Mucosa of gallbladder (tissue), 1 donor: ENCODE results near the gene MBOAT7. TPM values are rescaled to one million over a fixed set of nuclear protein-coding genes. Genes with fewer than 3 reads are reported as not detected.
A peak's percentile ranks its signal among the peaks of the same experiment; 100 is the strongest.

Experiments used
- DNase-seq: peaks from one replicate; pipeline ENCODE4 v3.0.0-alpha.2; 2020; ENCODE audit warnings: low spot score
- total RNA-seq: library from RNA; stranded (reverse); gene quantifications from one replicate; pipeline ENCODE4 v1.2.1, GENCODE V29; 2021
- donor health status: DM: no; HTN: no; CAD: no.

Gene MBOAT7
- total RNA-seq, 1 donor from 2014 or later = 263 TPM

DNA sequence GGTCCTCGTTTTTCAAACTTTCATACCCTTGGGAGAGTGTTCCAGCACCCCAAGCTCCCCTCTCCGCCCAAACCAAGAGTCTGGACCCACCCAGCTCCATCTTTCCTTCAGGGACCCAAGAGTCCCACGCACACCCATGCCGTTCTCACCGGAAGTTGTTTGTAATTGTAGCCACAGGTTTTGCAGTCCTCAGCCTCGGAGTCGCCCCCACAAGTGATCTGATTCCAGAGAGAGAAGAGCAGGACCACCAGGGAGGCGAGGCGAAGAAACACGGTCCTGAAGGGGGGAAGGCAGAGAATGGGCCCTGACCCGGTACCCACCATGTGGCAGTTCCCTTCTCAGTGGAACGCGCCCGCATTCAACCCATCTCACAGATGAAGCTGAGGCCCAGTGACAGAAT is 26.5 kb downstream of the MBOAT7 start:
- DNase-seq = no peak

DNA sequence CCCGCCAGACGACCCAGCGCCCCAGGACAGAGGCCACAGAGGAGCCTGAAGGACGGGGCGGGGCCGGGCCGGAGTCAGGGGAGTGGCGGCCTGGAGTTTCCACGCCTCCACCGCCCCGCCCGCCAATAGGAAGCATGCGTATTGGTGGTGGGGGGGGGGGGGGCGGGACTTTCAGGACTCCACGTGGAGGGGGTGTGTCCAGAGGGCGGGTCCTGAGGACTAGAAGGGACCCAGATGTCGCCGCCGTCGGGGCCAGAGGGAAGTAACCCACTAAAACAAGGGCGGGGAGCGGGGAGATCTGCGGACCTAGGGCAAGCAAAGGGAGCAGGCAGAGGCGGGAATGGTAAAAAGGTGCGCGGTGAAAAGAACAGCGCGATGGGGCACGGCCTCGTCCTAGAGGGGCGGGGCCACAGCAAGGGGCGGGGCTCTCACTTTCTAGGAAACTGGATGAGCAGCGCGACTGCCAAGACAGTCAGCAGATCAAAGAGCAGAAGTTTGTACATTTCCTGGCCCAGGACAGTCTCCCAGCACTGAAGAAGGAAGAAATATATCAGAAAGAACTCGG is 27.1 kb downstream of the MBOAT7 start:
- DNase-seq = peak; percentile 90

DNA sequence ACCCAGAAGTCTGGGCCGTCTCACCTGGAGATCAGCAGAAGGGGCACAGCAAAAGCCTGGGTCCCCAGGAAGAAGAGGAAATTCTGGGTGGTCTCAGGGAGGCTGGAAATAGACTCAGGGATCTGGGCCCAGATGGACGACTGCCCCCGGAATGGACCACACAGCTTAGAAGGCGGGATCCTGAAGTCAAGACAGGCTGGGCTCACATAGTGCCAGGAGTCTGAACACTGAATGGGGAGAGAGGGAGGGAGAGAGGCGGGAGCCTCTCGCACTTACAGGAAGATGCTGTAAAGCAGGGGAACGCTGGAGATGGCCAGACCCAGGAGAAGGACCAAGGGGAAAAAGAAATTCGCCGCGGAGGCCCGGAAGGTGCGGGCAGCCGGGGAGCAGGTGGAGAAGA is 28.5 kb downstream of the MBOAT7 start:
- no peak for DNase-seq

DNA sequence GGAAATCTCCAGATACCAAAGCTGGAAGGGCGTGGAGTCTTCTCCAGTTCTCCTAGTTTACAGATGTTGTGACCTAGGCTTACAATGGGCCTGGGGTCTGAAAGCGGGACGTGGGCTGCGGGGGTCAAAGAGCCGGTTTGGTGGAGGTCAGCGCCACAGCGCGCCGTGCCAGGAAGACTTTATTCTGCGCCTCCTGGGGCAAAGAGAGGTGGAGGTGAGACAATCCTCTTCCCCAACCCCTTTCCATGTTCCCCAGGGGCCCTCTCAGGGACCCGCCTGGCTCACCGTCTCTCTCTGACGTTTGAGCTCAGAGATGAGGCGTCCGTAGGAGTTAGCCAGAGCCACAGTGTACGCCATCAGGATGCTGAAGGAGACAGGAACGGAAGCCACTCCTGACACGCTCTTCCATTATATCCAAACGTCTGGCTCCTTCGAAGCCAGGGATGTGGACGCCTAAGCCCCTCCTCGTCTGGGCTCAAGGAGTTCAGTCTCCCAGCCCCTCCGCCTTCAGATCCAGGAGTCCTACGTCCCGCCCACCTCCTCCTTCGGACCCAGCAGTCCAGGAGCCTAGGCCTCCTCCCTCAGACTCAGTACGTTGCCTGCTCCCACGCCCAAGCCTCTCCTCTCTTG is 29.1 kb downstream of the MBOAT7 start:
- DNase-seq = no peak

DNA sequence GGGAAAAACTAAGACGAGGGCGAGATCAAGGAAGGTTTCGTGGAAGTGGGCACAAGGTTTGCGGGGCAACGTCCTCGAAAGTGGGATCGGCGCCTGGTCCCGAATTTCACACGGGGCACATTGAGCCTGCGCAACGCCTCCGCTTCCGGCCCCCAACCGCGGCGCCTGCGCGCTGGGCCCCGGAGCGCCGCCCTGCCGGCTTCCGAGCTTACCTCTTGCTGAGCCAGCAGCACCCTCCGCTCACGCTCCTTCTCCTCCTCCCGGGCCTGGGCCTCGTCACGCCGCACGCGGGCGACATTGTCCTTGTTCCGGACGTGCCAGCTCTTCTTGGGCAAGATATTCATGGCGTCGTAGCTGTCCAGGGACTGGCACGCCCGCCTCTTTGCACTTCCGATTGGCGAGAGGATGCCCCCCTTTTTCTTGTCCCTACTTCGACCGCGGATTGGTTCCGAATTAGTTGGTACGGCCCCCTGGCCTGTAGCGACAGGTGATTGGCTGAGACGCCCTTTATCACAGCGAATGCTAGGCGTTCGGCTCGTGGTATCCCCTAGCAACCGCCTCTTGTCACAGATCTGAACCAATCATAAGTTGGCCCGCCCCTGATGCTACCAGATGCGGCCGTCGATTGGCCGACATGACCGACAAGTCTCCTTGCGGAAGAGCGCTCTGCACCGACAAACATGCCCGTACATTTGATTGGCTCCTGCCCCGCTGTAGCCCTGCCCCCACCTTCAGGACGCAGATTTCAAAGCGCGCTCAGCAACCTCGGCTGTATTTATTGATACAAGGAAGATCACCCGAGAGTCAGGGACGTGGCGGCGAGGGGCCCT is 29.8 kb downstream of the MBOAT7 start, which contains the start of gene LENG1:
LENG1 (minus strand) TSS at position 370 of the 830 bp plus-strand sequence; CDS start at position 344, 26 bp downstream.
- DNase-seq = peak; percentile 100

DNA sequence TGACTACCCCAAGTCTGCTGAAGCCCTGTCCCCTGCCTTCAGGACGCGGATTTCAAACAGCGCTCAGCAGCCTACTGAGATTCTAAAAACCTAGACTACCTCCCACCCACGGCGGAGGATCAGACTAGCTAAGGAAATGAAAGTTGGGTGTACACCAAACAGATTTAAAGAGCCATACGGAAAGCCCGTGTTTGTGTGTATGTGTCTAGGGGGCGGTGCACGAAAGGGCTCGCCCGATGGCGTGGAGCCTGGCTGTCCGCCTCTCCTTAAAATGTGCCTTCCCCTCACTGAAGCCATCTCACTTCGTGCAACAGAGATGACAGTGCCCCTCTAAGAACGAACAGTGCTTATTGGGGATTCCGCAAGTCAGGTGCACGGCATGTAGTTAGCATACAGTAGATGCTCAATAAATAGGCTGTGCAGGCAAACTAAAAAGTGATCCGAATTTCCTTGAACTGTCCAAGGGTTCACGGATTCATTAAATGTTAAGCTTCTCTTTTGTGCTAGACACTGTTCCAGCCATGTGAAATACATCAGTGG is 30.5 kb downstream of the MBOAT7 start:
- DNase-seq = no peak

DNA sequence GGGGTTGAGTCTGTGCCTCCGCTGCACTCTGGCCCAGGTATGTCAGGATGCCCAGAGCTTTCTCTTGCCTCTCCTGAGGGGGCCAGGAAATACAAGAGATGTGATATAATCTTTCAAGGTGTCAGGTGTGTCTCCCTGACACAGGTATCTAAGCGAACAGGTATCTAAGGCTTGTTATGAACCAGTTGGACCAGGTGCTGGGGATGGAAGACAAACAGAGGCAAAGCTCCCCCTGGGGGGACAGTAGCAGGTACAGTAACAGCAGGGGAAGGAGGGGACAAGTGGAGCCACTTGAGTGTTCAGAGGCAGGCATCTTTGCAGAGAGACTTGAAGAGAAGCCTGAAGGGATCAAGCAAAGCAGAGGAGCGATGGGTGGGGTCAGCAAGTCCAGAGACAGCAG is 32.4 kb downstream of the MBOAT7 start:
- no peak for DNase-seq

DNA sequence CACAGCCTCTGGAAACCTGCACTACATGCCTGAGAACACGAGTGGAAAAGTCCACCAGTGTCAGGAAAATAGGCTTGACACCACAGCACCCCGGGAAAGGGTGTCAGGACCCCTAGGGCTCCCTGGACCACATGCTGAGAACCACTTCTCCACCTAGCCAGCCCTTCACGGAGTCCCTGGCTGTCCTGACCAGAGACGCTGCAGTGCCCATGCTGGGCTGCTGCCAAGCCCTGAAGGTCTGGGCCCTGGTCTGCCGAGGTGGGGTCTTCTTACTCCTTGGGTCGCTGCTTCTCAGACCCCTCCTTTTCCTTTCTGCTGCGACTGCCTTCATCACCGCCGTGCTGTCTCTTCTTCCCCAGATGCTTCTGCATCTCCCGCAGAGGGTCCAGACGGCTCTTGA is 32.9 kb downstream of the MBOAT7 start:
- no peak for DNase-seq

DNA sequence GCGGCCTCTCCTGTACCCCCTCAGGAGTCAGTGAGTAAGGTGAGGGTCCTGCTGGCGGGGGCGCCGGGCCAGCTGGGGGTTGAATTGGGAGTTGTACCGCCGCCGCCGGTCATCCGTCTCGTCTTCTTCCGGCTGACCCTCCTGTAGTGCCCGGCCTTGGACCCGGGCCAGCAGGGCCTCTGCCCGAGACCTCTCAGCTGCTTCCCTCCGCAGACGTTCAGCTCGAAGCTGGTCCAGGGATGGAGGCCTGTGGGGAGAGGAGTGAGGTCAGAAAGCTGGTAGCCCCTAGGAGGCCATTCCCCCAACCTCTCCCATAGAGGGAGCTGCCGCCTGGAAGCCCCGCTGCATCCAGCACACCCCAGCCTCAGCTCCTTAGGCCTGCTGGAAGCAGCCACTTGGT is 33.7 kb downstream of the MBOAT7 start:
- DNase-seq = no peak

DNA sequence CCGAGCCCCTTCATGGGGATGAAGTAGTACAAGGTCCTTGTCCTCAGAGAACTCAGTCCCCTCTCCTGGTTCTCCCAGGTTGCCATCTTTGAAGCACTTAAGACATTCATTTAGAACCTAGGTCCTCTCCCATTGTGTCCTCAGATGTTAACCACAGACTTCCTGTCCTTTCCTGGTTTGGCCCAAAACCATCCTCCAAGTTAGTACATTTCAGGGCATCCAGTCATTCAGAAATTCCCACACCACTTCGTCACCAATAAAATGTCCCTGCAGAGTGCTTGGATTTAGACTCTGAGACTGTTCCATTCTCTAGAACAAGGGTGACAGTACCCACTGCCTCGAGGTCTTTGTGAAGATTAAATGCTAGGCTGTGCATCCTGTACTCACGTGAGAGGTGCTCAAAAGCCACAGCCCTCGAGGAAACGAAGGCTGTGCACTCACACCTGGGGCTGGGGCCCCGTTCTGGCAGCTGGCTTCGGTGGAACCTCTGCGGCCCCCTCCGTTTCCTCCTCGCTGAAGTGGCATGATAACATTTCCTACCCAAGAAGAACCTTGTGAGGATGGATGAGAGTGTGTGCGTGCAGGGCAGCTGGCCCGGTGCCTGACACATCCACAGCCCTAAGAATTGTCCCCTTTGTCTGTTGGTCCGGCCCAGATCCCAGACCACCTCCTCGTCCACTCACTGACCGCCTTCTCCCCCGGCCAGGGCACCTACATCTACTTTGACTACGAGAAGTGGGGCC is 34.6 kb downstream of the MBOAT7 start:
- no peak for DNase-seq

DNA sequence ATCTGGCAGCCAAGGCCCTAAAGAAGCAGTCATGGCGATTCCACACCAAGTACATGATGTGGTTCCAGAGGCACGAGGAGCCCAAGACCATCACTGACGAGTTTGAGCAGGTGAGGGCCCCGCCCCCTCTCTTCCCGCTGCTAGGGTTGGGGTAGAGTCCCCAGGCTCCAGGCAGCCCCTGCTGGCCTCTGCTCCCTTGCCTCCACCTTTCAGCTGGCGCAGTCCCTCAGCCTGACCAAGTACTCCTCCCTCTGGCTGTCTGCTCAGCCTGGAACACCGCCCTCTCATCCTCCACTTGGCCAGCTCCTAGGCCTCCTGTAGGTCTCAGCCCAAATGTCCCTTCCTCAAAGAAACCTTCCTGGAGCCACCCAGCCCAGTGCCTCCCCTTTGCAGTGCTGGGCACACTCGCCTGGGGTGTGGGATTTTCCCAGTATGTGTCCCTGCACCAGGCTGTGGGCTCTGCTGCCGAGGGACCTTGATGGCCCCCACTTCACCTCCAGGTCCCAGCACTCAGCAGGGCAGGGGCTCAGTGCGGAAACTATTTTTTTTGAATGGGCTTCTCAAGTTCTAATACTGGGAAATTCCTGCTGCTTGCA is 35.6 kb downstream of the MBOAT7 start:
- no peak for DNase-seq

DNA sequence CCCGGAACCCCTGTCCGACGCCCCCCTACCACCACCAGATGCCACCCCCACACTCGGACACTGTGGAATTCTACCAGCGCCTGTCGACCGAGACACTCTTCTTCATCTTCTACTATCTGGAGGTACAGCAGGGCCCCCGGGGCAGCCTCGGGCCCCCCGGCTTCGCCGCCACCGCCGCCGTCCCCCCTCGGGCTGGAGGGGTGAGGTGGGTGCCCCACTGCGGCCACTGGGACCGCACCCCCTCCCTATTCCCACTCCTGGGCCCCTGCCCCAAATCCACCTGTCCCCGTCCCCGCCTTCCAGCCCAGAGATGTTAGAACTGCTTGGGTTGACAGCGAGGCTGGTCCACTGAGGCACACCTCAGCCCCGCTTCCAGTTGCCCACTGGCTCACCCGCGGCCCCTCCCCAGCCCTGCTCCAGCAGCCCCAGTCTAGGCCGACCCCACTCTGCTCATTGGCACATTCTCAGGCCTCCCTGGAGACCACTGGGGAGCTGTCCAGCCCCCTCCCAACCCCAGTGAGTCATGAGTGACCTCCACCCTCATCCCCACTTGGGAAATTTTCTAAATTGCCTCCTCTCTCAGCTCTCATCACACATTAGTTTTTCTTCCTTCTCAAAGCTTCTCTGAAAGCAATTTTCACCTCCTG is 36.4 kb downstream of the MBOAT7 start:
- no peak for DNase-seq

DNA sequence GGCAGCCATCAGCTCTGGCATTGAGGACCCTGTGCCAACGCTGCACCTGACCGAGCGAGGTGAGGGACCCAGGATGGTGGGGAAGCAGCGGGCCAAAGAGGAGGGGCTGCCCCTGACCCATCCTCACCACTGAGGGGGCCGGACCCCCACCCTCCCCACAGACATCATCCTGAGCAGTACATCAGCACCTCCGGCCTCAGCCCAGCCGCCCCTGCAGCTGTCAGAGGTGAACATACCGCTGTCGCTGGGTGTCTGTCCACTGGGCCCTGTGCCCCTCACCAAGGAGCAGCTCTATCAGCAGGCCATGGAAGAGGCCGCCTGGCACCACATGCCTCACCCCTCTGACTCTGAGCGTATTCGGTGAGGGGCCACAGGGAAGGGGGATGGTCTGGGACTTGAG is 37.1 kb downstream of the MBOAT7 start:
- DNase-seq = no peak

DNA sequence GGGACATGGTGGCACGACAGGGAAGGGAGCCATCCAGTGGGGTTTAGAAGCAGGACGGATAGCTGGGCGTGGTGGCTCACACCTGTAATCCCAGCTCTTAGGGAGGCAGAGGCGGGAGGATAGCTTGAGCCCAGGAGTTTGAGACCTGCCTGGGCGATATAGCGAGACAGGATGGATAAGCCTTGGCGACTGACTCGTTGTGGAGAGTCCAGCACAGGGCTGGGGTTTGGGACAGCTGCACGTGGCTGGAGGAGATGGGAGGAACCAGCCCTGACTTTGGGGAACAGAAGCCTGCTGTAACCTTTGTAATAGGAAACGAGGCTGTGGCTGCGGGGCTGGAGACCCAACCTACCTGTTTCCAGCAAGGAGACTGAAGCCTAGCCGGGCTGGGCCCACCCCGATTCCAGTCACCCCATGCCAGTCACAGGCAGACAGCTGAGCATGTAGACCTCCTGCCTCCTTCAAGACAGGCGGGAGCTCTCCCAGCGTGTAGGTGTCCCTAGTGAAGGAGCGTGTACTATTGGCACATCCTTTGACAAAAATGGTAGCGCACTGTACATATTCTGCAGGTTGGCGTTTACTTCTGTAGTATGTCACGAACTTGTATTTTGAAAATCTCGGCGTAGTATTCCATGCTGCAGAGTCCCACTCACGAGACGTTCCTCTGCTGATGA is 37.9 kb downstream of the MBOAT7 start:
- DNase-seq = no peak

DNA sequence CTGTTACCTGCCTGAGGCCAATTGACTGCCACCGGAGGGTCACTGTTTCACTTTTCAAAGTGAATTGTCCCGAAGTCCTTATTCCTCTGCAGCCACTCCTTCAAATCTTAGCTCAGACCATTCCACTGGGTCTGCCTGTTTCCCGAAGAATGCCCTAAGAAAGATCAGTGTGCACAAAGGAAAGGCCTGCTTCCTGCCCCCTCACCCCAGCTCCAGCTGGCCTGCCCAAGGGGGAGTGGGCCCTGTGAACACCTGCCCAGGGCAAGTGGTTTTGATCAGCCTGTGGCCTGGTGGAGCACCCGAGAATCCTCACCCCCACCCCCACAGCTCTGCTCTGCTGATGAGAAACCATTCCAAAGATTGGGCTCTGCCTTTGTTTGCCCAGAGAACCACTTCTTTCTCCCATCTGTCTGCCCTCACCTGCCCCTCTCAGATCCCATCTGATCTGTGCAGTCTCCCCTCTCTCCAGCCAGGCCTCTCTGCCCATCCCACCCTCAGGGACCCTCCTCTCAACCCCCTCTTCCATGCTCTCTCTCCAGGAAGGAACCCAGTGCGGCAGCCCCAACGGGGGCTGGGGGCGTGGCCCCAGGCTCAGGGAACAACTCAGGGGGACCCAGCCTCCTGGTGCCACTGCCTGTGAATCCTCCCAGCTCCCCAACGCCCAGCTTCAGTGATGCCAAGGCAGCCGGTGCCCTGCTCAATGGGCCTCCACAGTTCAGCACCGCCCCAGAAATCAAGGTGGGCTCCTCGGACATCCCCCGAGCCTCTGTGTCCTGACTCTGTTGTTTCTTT is 40.2 kb downstream of the MBOAT7 start:
- no peak for DNase-seq

DNA sequence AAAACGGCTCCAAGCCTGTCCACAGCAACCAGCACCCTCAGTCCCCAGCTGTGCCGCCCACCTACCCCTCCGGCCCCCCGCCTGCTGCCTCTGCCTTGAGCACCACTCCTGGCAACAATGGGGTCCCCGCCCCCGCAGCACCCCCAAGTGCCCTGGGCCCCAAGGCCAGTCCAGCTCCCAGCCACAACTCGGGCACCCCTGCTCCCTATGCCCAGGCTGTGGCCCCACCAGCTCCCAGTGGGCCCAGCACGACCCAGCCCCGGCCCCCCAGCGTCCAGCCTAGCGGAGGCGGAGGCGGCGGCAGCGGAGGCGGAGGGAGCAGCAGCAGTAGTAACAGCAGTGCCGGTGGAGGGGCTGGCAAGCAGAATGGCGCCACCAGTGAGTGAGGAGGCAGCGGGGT is 41.2 kb downstream of the MBOAT7 start:
- DNase-seq = no peak

DNA sequence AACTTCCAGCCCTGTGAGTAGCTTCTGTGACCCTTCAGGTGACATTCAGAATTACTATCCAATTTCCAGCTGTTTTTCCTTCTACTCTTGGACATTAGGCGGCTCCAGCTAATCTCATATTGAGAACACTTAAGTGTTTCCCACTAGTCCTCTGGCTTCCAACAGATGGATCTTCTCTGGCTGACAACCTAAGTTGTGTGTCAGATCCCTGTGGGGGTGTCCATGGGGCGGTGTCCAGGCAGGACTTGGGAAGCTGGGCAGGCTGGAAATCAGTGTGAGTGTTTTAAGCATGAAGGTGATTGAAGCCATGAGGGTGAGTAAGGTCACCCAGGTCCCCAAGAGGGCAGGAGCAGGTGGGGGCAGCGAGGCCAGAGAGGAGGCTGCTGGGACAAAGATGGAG is 41.7 kb downstream of the MBOAT7 start:
- DNase-seq = no peak

DNA sequence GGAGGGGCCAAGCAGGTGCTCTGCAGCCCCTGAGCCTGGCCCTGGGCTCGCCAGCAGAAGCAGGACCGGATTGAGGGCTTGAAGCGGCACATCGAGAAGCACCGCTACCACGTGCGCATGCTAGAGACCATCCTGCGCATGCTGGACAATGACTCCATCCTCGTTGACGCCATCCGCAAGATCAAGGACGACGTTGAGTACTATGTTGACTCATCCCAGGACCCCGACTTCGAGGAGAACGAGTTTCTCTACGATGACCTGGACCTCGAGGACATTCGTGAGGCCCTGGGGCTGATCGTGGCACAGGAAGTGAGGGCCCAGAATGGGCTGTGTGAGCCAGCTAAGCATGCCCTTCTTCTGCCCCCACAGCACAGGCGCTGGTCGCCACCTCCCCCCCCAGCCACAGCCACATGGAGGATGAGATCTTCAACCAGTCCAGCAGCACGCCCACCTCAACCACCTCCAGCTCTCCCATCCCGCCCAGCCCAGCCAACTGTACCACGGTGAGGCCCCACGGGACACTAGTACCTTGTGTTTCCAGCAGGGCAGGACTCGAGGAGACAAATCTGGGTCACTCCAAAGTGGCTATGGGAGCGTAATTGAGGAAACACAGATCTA is 43.7 kb downstream of the MBOAT7 start:
- no peak for DNase-seq

DNA sequence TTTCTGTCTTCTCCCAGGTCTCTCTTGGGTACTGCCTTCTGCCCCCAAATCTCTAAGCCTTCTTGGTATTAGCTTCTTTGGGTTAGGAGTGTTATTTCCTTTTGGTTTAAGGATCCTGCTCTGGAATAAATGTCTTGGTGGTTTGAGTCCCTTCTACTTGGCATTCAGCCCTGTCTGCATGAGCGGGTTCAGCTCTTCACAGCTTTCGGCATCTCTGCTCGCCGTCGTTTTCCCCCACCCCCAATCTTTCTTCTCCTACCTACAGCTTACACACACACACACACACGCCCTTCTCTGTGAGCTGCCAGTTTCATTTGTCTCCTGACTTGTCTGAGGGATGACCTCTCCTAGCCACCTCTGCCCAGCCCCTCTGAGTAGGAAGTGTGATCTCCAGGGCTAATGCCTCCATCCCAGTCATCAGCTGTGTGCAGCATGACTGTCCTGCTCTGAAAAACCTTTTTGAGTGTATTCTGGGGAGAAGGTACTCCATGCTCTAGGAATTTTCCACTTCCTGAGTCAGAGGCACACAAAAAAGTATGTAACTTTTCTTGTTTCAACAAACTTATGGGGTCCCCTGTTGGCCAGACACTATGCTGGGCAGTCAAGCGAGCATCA is 47.1 kb downstream of the MBOAT7 start:
- no peak for DNase-seq
